Islet precursor cell (in vitro differentiated cells): Measurements from ENCODE around the gene AMD1.
A peak's percentile ranks its signal among the peaks of the same experiment; 100 is the strongest.
"Not testable (repeated sequence)": the region's sequence is repeated elsewhere in the genome, so short reads cannot be mapped to it uniquely, and the experiment has no call there.

Source experiments
- DNase-seq: peaks from one replicate; pipeline ENCODE4 v3.0.0-alpha.2; 2018

The AMD1 gene

GRCh38 chr6:110873981-110874879 is at the start of gene AMD1:
Gene AMD1 (plus strand): TSS chr6:110874785. CDS start chr6:110875106, 321 bp downstream.
- peak; percentile 99 for DNase-seq

GRCh38 chr6:110826236-110827129 is 48.1 kb upstream of the AMD1 start:
- DNase-seq = peak; percentile 76

- DNase-seq = no peak
Observed at GRCh38 chr6:110828396-110828795, 46.2 kb upstream of the AMD1 start.

- no peak for DNase-seq
Observed at GRCh38 chr6:110831405-110831804, 43.2 kb upstream of the AMD1 start.

GRCh38 chr6:110833831-110834230 is 40.8 kb upstream of the AMD1 start:
- DNase-seq = no peak

GRCh38 chr6:110835751-110836150 is 38.8 kb upstream of the AMD1 start:
- DNase-seq = not testable (repeated sequence)

GRCh38 chr6:110841266-110841665 is 33.3 kb upstream of the AMD1 start:
- DNase-seq = no peak

GRCh38 chr6:110849781-110850180 is 24.8 kb upstream of the AMD1 start:
- no peak for DNase-seq

- DNase-seq = no peak
Observed at GRCh38 chr6:110852773-110853172, 21.8 kb upstream of the AMD1 start.

- DNase-seq = no peak
Observed at GRCh38 chr6:110853754-110854477, 20.7 kb upstream of the AMD1 start.

GRCh38 chr6:110856296-110856695 is 18.3 kb upstream of the AMD1 start:
- DNase-seq = no peak

- no peak for DNase-seq
Observed at GRCh38 chr6:110858016-110858415, 16.6 kb upstream of the AMD1 start.

- DNase-seq = no peak
Observed at GRCh38 chr6:110858562-110859214, 15.9 kb upstream of the AMD1 start.

GRCh38 chr6:110859335-110859792 is 15.2 kb upstream of the AMD1 start:
- no peak for DNase-seq

GRCh38 chr6:110864824-110865223 is 9.8 kb upstream of the AMD1 start:
- no peak for DNase-seq

GRCh38 chr6:110874880-110875547 is 429 bp downstream of the AMD1 start:
- DNase-seq = peak; percentile 74

GRCh38 chr6:110875548-110876169 is 1.1 kb downstream of the AMD1 start:
- no peak for DNase-seq

- peak; percentile 98 for DNase-seq
Observed at GRCh38 chr6:110876170-110876773, 1.7 kb downstream of the AMD1 start.

GRCh38 chr6:110876806-110877564 is 2.4 kb downstream of the AMD1 start:
- no peak for DNase-seq

- DNase-seq = no peak
Observed at GRCh38 chr6:110877569-110877968, 3.0 kb downstream of the AMD1 start.
